ENCODE measurements around the gene RBBP5. TPM values are rescaled to one million over a fixed set of nuclear protein-coding genes. Genes with fewer than 3 reads are reported as not detected.

Gene RBBP5
- total and polyA plus RNA-seq, 2 donors, result 7.9 to 17.6 TPM

DNA sequence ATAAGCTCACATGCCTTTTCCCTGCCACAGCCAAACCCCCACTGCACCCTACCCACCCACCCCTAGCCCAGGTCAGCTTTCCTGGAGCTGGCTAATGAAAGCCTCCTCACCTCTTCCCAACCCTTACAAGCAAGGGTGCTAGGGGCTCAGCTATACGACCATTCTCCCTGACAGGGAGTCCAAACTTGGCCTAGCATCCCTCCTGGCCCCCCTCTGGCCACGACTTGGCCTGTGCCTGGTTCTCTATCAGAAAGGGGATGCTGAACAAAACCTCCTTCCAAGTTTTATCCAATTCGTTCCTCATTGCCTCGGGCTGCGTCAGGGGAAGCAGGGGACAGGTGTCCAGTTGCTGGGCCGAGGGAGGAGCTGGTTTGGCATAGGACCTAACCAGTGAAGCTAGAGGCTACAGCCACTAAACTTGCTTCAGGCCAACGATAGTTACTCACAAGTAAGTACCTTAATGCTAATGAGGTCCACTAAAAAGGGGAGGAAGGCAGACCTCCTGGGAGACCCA, 46.1 kb downstream of the RBBP5 start:
- WGBS, result 70% methylated on average over 7 of the region's 7 CpGs
- no peak for DNase-seq (ENCODE audit: extremely low spot score)
- Histone ChIP-seq H3K36me3 (ENCODE audit: insufficient read depth) (no peaks in the 10 kb centered on the region), H3K27ac (ENCODE audit: low read depth) (no peak overlapping the region), H3K4me3 (ENCODE audit: low read depth, low read length) (no peak overlapping the region), H3K4me1 (ENCODE audit: insufficient read depth) (no peaks in the 10 kb centered on the region)

DNA sequence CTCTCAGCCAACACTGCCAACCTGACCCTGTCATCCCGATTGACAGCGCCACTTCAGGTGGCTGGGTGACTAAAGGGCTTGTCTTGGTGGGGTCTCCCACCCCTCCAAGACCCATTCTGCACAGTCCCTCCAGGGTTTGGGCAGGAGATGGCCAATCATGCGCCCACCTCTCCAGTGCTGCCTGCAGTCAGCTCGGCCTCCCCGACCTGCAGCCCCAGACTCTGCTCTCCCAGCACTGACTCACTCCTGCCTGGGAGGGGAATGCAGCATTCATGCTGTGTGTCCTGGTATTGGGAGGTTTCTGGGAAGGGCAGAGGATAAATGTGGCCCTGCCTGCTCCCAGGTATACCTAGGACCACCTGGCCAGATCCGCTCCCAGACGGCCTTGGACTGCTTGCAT, 47.3 kb downstream of the RBBP5 start:
- 93% methylated on average over 7 of the region's 7 CpGs for WGBS
- no peak overlapping the region for H3K4me3 ChIP-seq (ENCODE audit: low read depth, low read length)
- no peaks in the 10 kb centered on the region for H3K36me3 ChIP-seq (ENCODE audit: insufficient read depth)
- no peak for DNase-seq (ENCODE audit: extremely low spot score)
- no peak overlapping the region for H3K27ac ChIP-seq (ENCODE audit: low read depth)
- no peaks in the 10 kb centered on the region for H3K4me1 ChIP-seq (ENCODE audit: insufficient read depth)

DNA sequence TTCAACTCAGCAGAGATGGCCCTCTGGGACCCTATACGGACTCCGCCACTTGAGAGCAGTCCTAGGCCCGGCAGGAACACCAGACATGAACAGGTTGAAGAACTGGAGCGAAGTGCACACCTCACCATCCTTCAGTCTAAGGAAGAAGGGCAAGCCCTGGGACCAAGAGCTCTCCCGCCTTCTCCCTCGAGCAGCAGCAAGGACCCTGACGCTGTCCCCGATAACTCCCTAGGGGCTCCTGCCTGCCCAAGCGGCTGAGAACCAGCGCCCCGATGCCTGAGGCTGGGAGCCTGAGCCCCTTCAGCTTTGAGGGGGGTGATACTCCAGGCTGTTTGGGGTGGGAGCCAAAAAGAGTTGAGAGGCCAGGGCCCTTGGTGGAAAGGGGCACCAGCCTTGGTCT, 47.7 kb downstream of the RBBP5 start:
- Histone ChIP-seq H3K4me3 (ENCODE audit: low read depth, low read length) (no peak overlapping the region), H3K27ac (ENCODE audit: low read depth) (no peak overlapping the region), H3K4me1 (ENCODE audit: insufficient read depth) (no peaks in the 10 kb centered on the region), H3K36me3 (ENCODE audit: insufficient read depth) (no peaks in the 10 kb centered on the region)
- no peak for DNase-seq (ENCODE audit: extremely low spot score)
- WGBS, result 94% methylated on average over 11 of the region's 11 CpGs

- Histone ChIP-seq H3K27ac (ENCODE audit: low read depth) (no peak overlapping the region), H3K4me1 (ENCODE audit: insufficient read depth) (no peaks in the 10 kb centered on the region), H3K4me3 (ENCODE audit: low read depth, low read length) (no peak overlapping the region), H3K36me3 (ENCODE audit: insufficient read depth) (no peaks in the 10 kb centered on the region)
- no peak for DNase-seq (ENCODE audit: extremely low spot score)
- 90% methylated on average over 12 of the region's 12 CpGs for WGBS
Measured at GRCh38 chr1:205073511-205073910, 48.3 kb downstream of the RBBP5 start.

- DNase-seq (ENCODE audit: extremely low spot score), result no peak
- Histone ChIP-seq H3K27ac (ENCODE audit: low read depth) (no peak overlapping the region), H3K36me3 (ENCODE audit: insufficient read depth) (no peaks in the 10 kb centered on the region), H3K4me1 (ENCODE audit: insufficient read depth) (no peaks in the 10 kb centered on the region), H3K4me3 (ENCODE audit: low read depth, low read length) (no peak overlapping the region)
- WGBS, result 90% methylated on average over 8 of the region's 8 CpGs
Measured at GRCh38 chr1:205072881-205073280, 48.9 kb downstream of the RBBP5 start.

DNA sequence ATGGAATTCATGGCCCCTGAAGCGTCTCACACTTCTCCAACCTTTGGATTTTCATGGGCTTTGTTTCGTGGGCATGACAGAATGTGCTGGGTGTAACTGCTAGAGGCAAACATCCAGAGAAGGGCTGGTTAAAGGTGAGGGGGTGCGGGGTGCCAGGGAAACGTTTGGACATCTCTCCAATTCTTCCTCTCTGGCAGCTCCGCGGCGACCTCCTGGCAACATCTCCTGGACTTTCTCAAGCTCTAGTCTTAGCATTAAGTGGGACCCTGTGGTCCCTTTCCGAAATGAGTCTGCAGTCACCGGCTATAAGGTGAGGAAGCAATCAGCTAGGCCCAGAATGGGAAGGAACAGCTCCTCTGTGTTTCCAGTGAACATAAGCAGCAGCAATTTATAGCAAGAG, 49.5 kb downstream of the RBBP5 start:
- no peaks in the 10 kb centered on the region for H3K36me3 ChIP-seq (ENCODE audit: insufficient read depth)
- WGBS, result 90% methylated on average over 9 of the region's 9 CpGs
- no peak overlapping the region for H3K4me3 ChIP-seq (ENCODE audit: low read depth, low read length)
- no peak overlapping the region for H3K27ac ChIP-seq (ENCODE audit: low read depth)
- no peak for DNase-seq (ENCODE audit: extremely low spot score)
- no peaks in the 10 kb centered on the region for H3K4me1 ChIP-seq (ENCODE audit: insufficient read depth)

GRCh38 chr1:205071801-205072200, 50.0 kb downstream of the RBBP5 start:
- H3K4me3 ChIP-seq (ENCODE audit: low read depth, low read length), result no peak overlapping the region
- 86% methylated on average over 12 of the region's 12 CpGs for WGBS
- H3K4me1 ChIP-seq (ENCODE audit: insufficient read depth), result no peaks in the 10 kb centered on the region
- no peak overlapping the region for H3K27ac ChIP-seq (ENCODE audit: low read depth)
- H3K36me3 ChIP-seq (ENCODE audit: insufficient read depth), result no peaks in the 10 kb centered on the region
- DNase-seq (ENCODE audit: extremely low spot score), result no peak

- WGBS, result 96% methylated on average over 2 of the region's 2 CpGs
- Histone ChIP-seq H3K4me3 (ENCODE audit: low read depth, low read length) (no peak overlapping the region), H3K36me3 (ENCODE audit: insufficient read depth) (no peaks in the 10 kb centered on the region), H3K27ac (ENCODE audit: low read depth) (no peak overlapping the region), H3K4me1 (ENCODE audit: insufficient read depth) (no peaks in the 10 kb centered on the region)
- DNase-seq (ENCODE audit: extremely low spot score), result no peak
Measured at GRCh38 chr1:205071028-205071409, 50.8 kb downstream of the RBBP5 start.

GRCh38 chr1:205069371-205070125, 52.2 kb downstream of the RBBP5 start:
- WGBS, result 88% methylated on average over 42 of the region's 42 CpGs
- no peak for DNase-seq (ENCODE audit: extremely low spot score)
- Histone ChIP-seq H3K36me3 (ENCODE audit: insufficient read depth) (no peaks in the 10 kb centered on the region), H3K27ac (ENCODE audit: low read depth) (no peak overlapping the region), H3K4me3 (ENCODE audit: low read depth, low read length) (no peak overlapping the region), H3K4me1 (ENCODE audit: insufficient read depth) (no peaks in the 10 kb centered on the region)

DNA sequence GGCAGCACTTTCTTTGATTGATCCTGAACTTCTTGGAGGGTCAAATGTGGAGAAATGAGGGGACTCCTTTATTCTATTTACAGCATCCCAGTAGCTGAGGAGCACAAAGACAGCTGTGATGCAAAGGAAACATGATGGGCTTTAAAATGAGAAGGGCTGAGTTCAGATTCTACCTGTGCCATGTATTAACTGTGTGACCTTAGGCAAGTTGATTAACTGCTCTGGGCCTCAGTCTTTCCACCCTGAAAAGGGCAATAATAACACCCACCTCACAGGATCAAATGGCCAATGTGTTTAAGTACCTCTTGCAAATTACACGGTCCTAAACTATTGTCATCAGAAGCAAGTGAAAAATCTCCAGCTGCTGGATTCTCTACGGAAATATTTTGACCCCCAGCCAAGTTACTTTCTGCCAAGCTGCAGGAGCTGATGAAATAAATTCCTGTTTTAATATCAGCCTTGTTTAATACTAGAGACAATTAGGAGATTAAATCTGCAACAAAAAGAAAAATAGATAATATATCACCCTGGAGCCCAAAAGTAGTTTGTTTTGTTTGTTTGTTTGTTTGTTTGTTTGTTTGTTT, 53.2 kb downstream of the RBBP5 start:
- Histone ChIP-seq H3K4me1 (ENCODE audit: insufficient read depth) (no peaks in the 10 kb centered on the region), H3K27ac (ENCODE audit: low read depth) (no peak overlapping the region), H3K4me3 (ENCODE audit: low read depth, low read length) (no peak overlapping the region), H3K36me3 (ENCODE audit: insufficient read depth) (no peaks in the 10 kb centered on the region)
- no peak for DNase-seq (ENCODE audit: extremely low spot score)
- WGBS, result 20% methylated on average over 2 of the region's 2 CpGs

GRCh38 chr1:205068001-205068400, 53.8 kb downstream of the RBBP5 start:
- Histone ChIP-seq H3K27ac (ENCODE audit: low read depth) (no peak overlapping the region), H3K4me1 (ENCODE audit: insufficient read depth) (no peaks in the 10 kb centered on the region), H3K4me3 (ENCODE audit: low read depth, low read length) (no peak overlapping the region), H3K36me3 (ENCODE audit: insufficient read depth) (no peaks in the 10 kb centered on the region)
- DNase-seq (ENCODE audit: extremely low spot score), result no peak
- WGBS, result 94% methylated on average over 4 of the region's 4 CpGs

- DNase-seq (ENCODE audit: extremely low spot score), result no peak
- 94% methylated on average over 6 of the region's 6 CpGs for WGBS
- H3K27ac ChIP-seq (ENCODE audit: low read depth), result no peak overlapping the region
- H3K36me3 ChIP-seq (ENCODE audit: insufficient read depth), result no peaks in the 10 kb centered on the region
- no peak overlapping the region for H3K4me3 ChIP-seq (ENCODE audit: low read depth, low read length)
- no peaks in the 10 kb centered on the region for H3K4me1 ChIP-seq (ENCODE audit: insufficient read depth)
Measured at GRCh38 chr1:205067031-205067430, 54.7 kb downstream of the RBBP5 start.

GRCh38 chr1:205066141-205066818, 55.5 kb downstream of the RBBP5 start:
- Histone ChIP-seq H3K36me3 (ENCODE audit: insufficient read depth) (no peaks in the 10 kb centered on the region), H3K4me3 (ENCODE audit: low read depth, low read length) (no peak overlapping the region), H3K4me1 (ENCODE audit: insufficient read depth) (no peaks in the 10 kb centered on the region), H3K27ac (ENCODE audit: low read depth) (no peak overlapping the region)
- WGBS, result 75% methylated on average over 13 of the region's 13 CpGs
- DNase-seq (ENCODE audit: extremely low spot score), result no peak

DNA sequence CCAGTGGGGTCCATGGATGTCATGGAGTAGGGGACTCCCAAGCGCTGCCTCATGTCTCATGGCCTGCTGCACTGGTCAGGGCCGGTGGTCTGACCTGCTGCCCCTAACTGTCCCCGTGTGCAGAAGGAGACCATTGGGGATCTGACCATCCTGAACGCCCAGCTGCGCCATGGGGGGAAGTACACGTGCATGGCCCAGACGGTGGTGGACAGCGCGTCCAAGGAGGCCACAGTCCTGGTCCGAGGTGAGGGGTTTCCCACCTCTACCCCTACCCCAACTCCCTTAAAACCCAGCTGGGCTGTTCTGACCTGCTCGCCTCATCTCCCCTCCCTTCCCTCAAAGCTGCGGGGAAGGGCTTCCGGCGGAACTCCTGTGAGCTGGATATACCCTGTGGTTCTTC, 56.1 kb downstream of the RBBP5 start:
- H3K4me1 ChIP-seq (ENCODE audit: insufficient read depth), result no peaks in the 10 kb centered on the region
- H3K27ac ChIP-seq (ENCODE audit: low read depth), result no peak overlapping the region
- H3K36me3 ChIP-seq (ENCODE audit: insufficient read depth), result no peaks in the 10 kb centered on the region
- no peak overlapping the region for H3K4me3 ChIP-seq (ENCODE audit: low read depth, low read length)
- no peak for DNase-seq (ENCODE audit: extremely low spot score)
- 90% methylated on average over 14 of the region's 14 CpGs for WGBS
